Skeletal muscle cell (primary cell): ENCODE results near the gene BIN2.
"Not testable (repeated sequence)": the region's sequence is repeated elsewhere in the genome, so short reads cannot be mapped to it uniquely, and the experiment has no call there.

Source experiments
- DNase-seq: peaks from one replicate; pipeline ENCODE4 v3.0.0-alpha.2; 2010; ENCODE audit warnings: low read depth
- H3K4me3 ChIP-seq: 2 replicates; pipeline ENCODE4 v1.5.1; 2011; ENCODE audit warnings: low read depth, mild to moderate bottlenecking, control low read depth, low read length, moderate library complexity

Gene BIN2

DNA sequence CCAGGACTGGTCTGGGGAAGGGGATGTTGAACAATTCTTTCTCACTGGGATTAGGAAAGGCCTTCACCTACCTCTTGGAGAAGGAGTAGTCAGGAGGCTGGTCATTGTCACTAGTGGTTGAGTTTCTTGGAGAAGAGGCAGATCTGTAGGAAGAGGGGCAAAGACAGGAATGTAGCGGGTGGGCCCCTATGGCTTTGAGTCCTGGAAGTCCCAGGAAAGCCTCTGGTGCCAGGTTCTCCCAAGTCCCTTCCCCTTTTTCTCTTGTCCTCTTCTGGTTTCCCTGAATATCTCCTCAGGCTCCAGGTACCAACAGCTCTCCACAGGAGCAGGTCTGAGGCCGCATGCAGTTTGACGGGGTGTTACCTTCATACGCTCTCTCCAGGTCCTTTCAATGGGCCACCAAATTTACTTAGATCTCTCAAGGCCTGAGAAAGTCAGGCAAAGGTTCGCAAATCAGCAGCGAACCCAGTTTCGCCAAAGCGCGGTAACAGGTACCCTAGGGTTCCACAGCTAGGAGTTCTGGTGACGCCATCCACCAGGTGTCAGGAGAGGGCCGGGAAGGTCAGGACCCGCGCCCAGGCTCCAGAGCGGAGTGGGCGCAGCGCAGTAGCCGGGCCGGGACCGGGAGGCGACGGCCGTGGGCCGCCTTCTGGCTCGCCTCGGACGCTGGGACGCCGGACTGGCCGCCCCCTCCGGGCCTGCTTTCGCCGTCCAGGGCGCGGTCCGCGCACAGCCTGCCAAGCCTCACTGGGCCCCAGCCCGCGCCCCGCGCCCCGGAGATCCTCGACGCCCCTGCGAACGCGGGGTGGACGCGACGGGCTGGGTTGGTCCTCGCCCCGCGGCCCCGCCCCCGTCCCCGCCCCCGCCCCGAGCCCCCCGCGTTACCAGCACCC, 54.6 kb downstream of the BIN2 start:
- DNase-seq = no peak
- peak overlapping the region; percentile 74 for H3K4me3 ChIP-seq

DNA sequence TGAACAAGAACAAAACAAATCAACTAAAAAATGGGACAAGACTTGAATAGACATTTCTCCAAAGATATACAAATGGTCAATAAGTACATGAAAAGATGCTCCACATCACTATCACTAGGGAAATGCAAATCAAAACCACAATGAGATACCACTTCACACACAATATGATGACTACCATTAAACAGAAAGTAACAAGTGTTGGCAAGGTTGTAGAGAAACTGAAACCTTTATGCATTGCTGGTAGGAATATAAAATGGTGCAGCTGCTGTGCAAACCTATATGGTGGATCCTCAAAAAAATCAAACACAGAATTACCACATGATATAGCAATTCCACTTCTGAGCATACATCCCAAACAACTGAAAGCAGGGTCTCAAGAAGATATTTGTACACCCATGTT, 59.0 kb downstream of the BIN2 start:
- DNase-seq = no peak
- H3K4me3 ChIP-seq = no peak overlapping the region

GRCh38 chr12:51264297-51264696, 59.7 kb downstream of the BIN2 start:
- DNase-seq = no peak
- no peak overlapping the region for H3K4me3 ChIP-seq

- no peak overlapping the region for H3K4me3 ChIP-seq
- DNase-seq = no peak
These were observed 60.6 kb downstream of the BIN2 start for GRCh38 chr12:51263341-51263740.

- no peak overlapping the region for H3K4me3 ChIP-seq
- DNase-seq = no peak
These were observed 61.2 kb downstream of the BIN2 start for GRCh38 chr12:51262758-51263177.

DNA sequence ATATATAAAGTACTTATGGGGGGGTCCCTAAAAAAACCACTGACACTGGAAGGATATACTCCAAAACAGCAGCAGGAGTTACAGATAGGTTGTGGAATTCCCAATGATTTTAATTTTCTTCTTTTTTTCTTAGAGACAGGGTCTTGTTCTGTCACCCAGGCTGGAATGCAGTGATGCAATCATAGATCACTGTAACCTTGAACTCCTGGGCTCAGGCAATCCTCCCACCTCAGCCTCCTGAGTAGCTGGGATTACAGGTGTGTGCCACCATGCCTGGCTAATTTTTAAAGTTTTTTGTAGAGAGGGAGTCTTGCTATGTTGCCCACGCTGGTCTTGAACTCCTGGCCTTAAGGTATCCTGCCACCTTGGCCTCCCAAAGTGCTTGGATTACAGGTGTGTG, 64.4 kb downstream of the BIN2 start:
- not testable (repeated sequence) for H3K4me3 ChIP-seq, DNase-seq

DNA sequence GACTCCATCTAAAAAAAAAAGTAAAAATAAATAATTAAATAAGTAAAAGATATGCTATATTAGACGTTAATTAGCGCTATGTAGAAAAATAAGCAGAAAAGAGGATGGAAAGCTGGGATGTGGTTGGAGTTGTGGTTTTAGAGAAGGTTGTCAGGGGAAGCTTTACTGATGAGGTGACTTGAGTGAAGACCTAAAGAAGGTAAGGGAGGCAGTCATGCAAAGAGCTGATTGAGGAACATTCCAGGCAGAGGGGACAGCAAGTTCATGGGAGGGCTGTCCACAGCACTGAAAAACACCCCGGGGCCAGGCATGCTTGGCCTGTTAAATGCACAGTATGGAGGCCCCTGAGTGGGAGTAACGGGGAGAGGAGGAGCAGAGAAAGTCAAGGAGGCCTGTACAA, 69.4 kb downstream of the BIN2 start:
- DNase-seq = no peak
- H3K4me3 ChIP-seq = no peak overlapping the region

GRCh38 chr12:51253276-51253675, 70.7 kb downstream of the BIN2 start:
- DNase-seq = no peak
- no peak overlapping the region for H3K4me3 ChIP-seq

GRCh38 chr12:51247523-51248206, 76.3 kb downstream of the BIN2 start:
- H3K4me3 ChIP-seq = no peak overlapping the region
- DNase-seq = no peak

- no peak overlapping the region for H3K4me3 ChIP-seq
- no peak for DNase-seq
These were observed 77.6 kb downstream of the BIN2 start for GRCh38 chr12:51246254-51246853.

- no peak overlapping the region for H3K4me3 ChIP-seq
- DNase-seq = no peak
These were observed 78.3 kb downstream of the BIN2 start for GRCh38 chr12:51245476-51246253.

DNA sequence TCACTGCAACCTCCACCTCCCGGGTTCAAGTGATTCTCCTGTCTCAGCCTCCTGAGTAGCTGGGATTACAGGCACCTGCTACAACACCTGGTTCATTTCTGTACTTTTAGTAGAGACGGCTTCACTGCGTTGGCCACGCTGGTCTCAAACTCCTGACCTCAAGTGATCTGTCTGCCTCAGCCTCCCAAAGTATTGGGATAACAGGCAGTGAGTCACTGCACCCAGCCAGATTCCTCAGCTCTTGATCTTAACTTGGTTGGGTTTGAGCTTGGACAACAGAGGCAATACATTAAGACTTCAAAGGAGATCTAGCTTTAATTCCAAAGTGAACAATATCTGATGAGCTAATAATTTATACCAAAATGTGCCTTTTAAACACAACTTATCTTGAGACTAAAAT, 79.7 kb downstream of the BIN2 start:
- DNase-seq = no peak
- H3K4me3 ChIP-seq = no peak overlapping the region

- H3K4me3 ChIP-seq = no peak overlapping the region
- DNase-seq = no peak
These were observed 81.1 kb downstream of the BIN2 start for GRCh38 chr12:51242876-51243275.

GRCh38 chr12:51242120-51242519, 81.9 kb downstream of the BIN2 start:
- H3K4me3 ChIP-seq = no peak overlapping the region
- DNase-seq = no peak

- H3K4me3 ChIP-seq = no peak overlapping the region
- DNase-seq = no peak
These were observed 83.0 kb downstream of the BIN2 start for GRCh38 chr12:51240971-51241370.

DNA sequence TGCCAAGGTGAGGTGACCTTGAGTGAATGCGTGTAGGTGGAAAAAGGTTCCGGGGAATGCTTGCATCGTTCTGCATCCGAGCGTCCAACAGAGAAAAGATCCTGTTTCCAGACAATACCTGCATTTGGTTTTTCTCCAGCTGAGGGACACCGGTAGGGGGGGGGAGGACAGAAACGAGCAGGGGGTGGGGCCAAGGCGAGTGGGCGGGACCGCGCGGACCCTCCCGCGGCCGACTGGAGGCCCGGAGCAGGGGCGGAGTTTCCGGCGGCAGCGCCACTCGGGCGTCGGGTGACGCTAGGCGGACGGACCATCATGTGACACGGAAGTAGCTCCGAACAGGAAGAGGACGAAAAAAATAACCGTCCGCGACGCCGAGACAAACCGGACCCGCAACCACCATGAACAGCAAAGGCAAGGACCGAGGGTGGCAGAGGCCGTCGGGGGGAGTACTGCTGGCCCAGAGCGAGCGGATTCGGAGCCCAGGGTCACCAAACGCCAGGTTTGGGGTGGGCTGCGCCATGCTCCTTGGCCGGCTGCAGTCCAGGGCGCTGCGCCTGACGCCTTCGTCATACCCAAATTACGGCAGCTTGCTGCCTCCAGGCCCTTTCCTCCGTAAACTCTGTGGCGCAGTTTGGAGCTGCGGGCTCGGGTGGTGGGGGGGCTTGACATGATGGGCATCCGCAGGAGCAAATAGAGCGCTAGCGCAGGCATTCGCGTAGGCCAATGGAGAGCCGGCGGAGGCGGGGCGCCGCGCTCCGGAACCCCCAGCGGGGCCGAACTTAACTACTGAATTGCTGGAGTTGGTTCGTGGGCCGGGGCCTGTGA, 85.3 kb downstream of the BIN2 start, which contains the start of gene DAZAP2:
Gene DAZAP2 (plus strand): TSS at position 317 of the 825 bp plus-strand sequence. CDS start 82 bp downstream, at position 399.
- H3K4me3 ChIP-seq = peak within 1 kb of the TSS; percentile 92
- peak; percentile 88 for DNase-seq

DNA sequence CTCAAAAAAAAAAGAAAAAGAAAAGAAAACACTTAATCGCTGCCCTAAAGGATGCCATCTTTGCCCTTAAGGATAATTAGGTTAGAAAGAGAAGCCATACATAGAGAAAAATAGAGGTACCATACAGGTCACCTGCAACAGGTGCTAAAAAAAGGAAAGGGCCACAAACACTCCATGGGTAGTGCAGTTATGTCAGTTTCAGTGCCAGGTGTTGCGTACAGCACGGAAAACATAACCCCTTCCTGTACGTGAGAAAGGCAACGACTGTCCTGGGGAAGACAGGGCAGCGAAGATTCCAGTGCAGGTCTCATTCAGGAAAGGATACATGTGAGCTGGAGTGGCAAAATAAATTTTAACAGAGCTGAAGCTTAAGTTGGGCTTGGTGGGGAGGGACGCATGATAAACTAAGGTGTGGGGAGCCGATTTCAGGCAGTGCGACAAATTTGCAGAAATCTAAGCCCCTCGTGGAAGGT, 85.9 kb downstream of the BIN2 start:
- DNase-seq = no peak
- peak overlapping the region; percentile 92 for H3K4me3 ChIP-seq

- H3K4me3 ChIP-seq = no peak overlapping the region
- DNase-seq = no peak
These were observed 89.4 kb downstream of the BIN2 start for GRCh38 chr12:51234530-51234929.

DNA sequence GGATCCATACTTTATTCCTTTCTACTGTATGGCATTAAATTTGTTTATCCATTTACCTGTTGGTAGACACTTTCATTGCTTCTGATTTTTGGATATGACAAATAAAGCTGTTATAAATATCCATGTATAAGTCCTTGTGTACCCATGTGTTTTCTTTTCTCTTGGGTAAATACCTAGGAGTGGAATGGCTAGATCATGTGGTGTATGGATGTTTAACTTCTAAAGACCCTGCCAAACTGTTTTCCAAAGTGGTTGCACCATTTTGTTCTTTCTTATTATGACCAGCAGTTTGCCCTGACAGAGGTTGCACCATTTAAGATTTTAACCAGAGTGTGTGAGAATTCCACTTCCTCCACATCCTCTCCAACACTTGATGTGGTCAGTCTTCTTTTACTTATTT, 91.3 kb downstream of the BIN2 start:
- no peak for DNase-seq

More for the DNA sequence above, 91.3 kb downstream of the BIN2 start:
- H3K4me3 ChIP-seq = no peak overlapping the region
